Stimulated activated naive CD8-positive, alpha-beta T cell treated with anti-CD3 and anti-CD28 coated beads, Interleukin-15, amount 100 ng/mL, for 72 hours (primary cell): ENCODE results near the gene ZNF33A.
A peak's percentile ranks its signal among the peaks of the same experiment; 100 is the strongest.

Source experiments
- ATAC-seq: fragments of 150-1000 bp; cut with Tn5 transposase; 2 replicates; pipeline ENCODE4 v1.10.0; 2021; ENCODE audit warnings: mild to moderate bottlenecking, moderate library complexity
- DNase-seq, 2 donors: peaks; one replicate each; pipeline ENCODE4 v3.0.0; 2021 to 2022
- H3K27ac Mint-ChIP-seq, 2 donors: one replicate each; pipeline ENCODE4 v1.8.0; 2022; ENCODE audit warnings: mild to moderate bottlenecking in 2 of 2, mixed read lengths in 2 of 2, moderate library complexity in 2 of 2
- H3K27me3 Mint-ChIP-seq: one replicate; pipeline ENCODE4 v1.8.0; 2022; ENCODE audit warnings: mixed read lengths
- H3K4me1 Mint-ChIP-seq: one replicate; pipeline ENCODE4 v1.8.0; 2022; ENCODE audit warnings: mild to moderate bottlenecking, mixed read lengths
- H3K4me3 Mint-ChIP-seq, 2 donors: one replicate each; pipeline ENCODE4 v1.8.0; 2022; ENCODE audit warnings: mild to moderate bottlenecking in 2 of 2, mixed read lengths in 2 of 2, moderate library complexity in 1 of 2
- H3K9me3 Mint-ChIP-seq, 2 donors: one replicate each; pipeline ENCODE4 v1.8.0; 2022; ENCODE audit warnings: mixed read lengths in 2 of 2

ZNF33A gene

DNA sequence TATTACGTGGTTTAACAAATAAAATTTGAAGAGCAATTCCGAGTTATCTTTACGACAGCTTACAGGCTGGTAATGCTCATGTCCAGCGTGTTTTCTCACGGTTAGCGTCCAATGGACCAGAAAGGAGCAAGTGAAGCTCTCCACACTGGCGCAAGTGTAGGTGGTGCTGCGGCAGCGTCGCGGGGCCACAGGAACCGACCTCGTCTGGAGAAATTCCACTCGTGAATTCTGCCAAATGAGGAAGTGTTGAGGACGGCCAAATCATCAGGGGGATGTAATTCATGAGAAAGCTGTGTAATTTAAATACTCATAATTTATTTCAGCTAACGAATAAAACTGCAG lies 83.3 kb downstream of the ZNF33A start:
- Mint-ChIP-seq H3K27me3 (no peaks in the 10 kb centered on the region), H3K4me1 (peaks cover 21% of the 10 kb centered on the region), H3K27ac (peak overlapping the region; percentile 98 to 99), H3K9me3 (peaks cover 7 to 12% of the 10 kb centered on the region in 2 donors), H3K4me3 (peak overlapping the region; percentile 83 to 92)
- ATAC-seq (peak; percentile 26), DNase-seq (peak in 1 of 2 donors; percentile 3)

DNA sequence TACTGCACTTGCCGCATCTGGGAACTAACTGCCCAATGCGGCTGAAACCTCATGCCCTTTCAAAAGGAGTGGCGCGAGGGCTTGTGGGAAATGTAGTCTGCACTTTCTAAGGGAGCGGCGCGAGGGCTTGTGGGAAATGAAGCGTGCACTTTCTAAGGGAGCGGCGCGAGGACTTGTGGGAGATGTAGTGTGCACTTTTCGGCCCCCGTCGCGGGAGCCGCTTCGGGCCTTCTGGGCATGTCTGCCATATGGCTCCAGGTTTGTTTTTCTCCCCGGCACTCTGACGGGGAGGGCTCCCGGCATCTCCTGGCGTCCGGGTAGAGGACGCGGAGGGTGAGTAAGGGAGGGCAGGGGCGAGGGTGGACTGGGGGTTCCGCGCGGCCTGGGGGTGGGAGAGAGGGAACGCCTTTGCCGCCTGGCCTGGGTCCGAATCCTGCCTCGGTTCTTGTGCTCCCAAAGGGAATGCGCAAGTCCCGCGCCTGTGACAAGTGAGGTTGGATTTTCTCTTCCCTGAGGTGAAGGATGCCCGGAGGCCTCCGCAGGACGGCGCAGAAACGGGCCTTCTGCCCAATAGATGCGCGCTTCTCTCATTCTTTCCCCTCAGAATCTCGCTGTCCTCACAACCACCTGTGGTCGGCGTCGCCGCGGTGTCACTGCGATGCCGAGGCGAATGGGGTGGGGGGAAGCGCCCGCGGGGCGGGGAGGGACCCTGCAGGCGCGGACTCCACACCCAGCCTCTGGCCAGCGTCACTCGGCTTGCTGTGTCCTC lies 83.9 kb downstream of the ZNF33A start, which contains the start of gene ZNF37A:
TSS of gene ZNF37A (plus strand) at position 180 of the 769 bp plus-strand sequence. CDS start 2,281 bp downstream, outside the sequence.
- H3K9me3 Mint-ChIP-seq = peaks cover 12 to 17% of the 10 kb centered on the region in 2 donors
- DNase-seq (peak; percentile 76 to 92), ATAC-seq (peak; percentile 97)
- peak within 1 kb of the TSS; percentile 98 to 99 for H3K27ac Mint-ChIP-seq
- H3K27me3 Mint-ChIP-seq = no peaks in the 10 kb centered on the region
- H3K4me3 Mint-ChIP-seq = peak within 1 kb of the TSS; percentile 83 to 92
- peaks cover 21% of the 10 kb centered on the region for H3K4me1 Mint-ChIP-seq

DNA sequence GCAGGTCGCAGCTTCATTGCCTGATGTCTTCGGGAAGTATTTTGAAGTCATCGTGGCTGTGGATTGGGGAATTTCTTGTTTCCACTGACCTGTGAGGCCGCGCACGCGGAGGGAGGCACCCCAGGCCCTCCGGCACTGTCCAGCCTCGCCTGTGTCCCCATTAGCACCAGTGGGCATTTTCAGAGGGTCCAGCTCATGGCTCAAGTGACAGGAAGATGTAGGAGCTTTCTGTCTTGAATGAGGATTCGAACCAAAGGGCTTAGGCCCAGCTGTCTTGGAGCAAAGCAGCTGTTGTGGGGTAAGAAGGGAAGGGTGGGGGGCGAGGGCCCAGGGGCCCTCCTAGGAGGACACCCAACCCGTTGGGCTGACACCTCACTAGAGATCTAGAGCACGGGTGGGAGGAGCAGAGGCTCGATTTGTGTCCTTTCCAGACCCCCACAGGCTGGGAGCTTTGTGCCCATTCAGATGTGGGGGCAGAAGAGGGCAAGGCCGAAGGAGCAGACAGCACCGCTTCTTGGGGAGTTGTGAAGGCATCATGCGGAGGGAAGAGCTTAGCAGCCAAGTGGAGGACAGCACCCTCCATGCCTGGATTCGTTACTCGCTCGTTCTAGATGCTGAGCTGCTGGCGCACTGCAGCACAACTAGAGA lies 84.6 kb downstream of the ZNF33A start:
- Mint-ChIP-seq H3K4me3 (peak overlapping the region; percentile 83 to 92), H3K27me3 (no peaks in the 10 kb centered on the region), H3K27ac (peak overlapping the region; percentile 98 to 99), H3K4me1 (peaks cover 25% of the 10 kb centered on the region), H3K9me3 (peaks cover 19 to 24% of the 10 kb centered on the region in 2 donors)
- no peak for ATAC-seq
- DNase-seq = no peak

DNA sequence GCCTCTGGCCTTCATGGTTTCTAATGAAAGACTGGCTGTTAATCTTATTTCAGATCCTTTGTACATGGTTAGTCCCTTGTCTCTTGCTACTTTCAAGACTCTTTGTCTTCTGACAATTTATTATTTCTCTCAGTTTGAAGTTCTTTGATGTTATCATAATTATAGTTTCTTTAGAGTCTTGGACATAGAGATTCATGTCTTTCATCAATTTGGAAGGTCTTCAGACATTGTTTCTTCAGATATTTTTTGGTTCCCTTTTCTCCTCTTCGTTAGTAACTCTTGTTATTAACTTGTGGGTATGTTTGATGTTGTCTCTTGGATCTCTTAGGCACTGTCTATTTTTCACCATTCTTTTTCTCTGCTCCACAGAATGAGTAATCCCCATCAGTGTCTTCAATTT lies 92.4 kb downstream of the ZNF33A start:
- H3K4me1 Mint-ChIP-seq = peaks cover 7% of the 10 kb centered on the region
- no peak for DNase-seq
- no peak overlapping the region for H3K27ac Mint-ChIP-seq
- H3K4me3 Mint-ChIP-seq = no peak overlapping the region
- no peak for ATAC-seq
- no peaks in the 10 kb centered on the region for H3K27me3 Mint-ChIP-seq
- H3K9me3 Mint-ChIP-seq = peaks cover 56% of the 10 kb centered on the region in 2 donors

DNA sequence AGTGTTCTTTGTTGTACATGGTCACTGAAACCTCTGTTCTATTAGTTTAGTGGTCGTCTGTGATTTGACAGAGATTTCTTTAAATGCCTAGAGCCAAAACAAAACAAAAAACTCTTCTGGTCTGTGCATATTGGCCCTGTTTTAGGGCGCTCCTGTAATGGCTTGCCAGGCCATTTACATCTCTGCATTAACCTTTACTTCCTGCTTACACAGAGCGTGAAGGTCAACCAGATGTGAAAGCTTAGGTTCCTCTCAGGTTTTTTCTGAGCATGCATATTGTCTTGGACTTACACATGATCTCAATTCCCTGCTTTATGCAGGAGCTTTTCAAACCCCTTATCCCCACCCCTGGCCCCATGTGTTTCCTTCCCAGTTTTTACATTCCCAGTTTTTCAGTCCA lies 93.3 kb downstream of the ZNF33A start:
- H3K9me3 Mint-ChIP-seq = peaks cover 61 to 62% of the 10 kb centered on the region in 2 donors
- ATAC-seq = no peak

DNA sequence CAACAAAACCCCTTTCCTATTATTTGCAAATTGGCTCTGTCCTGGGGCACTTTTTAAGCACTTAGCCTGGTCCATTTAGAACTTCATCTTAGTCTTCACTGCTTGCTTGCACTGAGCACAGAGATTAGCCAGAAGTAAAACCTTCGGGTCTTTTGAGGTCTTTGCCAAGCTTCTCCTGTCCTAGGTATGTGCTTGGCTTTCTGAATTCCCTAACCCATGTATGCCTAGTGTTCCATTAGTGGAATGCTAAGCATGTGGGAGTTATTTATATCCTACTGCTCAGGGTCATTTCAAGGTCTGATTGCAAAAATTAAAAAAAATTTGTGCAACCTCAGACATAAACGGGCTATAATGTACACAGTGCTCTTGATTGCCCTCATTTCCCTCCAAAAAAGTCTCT lies 101.7 kb downstream of the ZNF33A start:
- DNase-seq (no peak), ATAC-seq (no peak)
- H3K4me1 Mint-ChIP-seq = no peaks in the 10 kb centered on the region
- no peaks in the 10 kb centered on the region for H3K27me3 Mint-ChIP-seq
- no peak overlapping the region for H3K27ac Mint-ChIP-seq
- peaks cover 52 to 72% of the 10 kb centered on the region in 2 donors for H3K9me3 Mint-ChIP-seq
- H3K4me3 Mint-ChIP-seq = no peak overlapping the region

More for the DNA sequence above, 93.3 kb downstream of the ZNF33A start:
- H3K4me1 Mint-ChIP-seq = peaks cover 4% of the 10 kb centered on the region
- no peak overlapping the region for H3K27ac Mint-ChIP-seq
- no peak overlapping the region for H3K4me3 Mint-ChIP-seq
- H3K27me3 Mint-ChIP-seq = no peaks in the 10 kb centered on the region
- no peak for DNase-seq
